Measurements from ENCODE around the gene RLN3. TPM values are rescaled to one million over a fixed set of nuclear protein-coding genes. Genes with fewer than 3 reads are reported as not detected.

Gene RLN3
- total RNA-seq, 1 experiment from 2014 or later, result not detected

DNA sequence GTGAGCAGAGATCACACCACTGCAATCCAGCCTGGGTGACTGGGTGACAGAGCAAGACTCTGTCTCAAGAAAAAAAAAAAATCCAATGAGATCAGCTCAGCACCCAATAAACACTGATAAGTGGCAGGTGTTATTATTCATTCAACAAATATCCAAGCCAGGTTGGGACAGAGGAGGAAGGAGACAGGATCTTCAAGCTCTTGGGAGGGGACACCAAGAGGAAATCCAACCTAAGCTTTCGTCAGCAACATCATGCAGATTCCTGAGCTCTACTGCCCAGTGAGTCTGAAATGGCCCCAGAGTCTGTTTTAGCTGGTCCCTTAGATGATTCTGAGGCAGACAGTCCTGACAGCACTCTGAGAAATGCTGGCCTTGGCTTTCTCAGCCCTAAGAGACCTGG is 29.5 kb upstream of the RLN3 start:
- Mint-ChIP-seq H3K4me1 (ENCODE audit: low read depth, unreplicated experiment) (no peaks in the 10 kb centered on the region), H3K27me3 (ENCODE audit: unreplicated experiment) (no peaks in the 10 kb centered on the region), H3K27ac (ENCODE audit: unreplicated experiment) (no peak overlapping the region), H3K36me3 (ENCODE audit: insufficient read depth, unreplicated experiment) (no peaks in the 10 kb centered on the region), H3K9me3 (ENCODE audit: low read depth, unreplicated experiment) (no peaks in the 10 kb centered on the region), H3K4me3 (ENCODE audit: low read depth, unreplicated experiment) (no peak overlapping the region)
- TF ChIP-seq, protein P1, sequence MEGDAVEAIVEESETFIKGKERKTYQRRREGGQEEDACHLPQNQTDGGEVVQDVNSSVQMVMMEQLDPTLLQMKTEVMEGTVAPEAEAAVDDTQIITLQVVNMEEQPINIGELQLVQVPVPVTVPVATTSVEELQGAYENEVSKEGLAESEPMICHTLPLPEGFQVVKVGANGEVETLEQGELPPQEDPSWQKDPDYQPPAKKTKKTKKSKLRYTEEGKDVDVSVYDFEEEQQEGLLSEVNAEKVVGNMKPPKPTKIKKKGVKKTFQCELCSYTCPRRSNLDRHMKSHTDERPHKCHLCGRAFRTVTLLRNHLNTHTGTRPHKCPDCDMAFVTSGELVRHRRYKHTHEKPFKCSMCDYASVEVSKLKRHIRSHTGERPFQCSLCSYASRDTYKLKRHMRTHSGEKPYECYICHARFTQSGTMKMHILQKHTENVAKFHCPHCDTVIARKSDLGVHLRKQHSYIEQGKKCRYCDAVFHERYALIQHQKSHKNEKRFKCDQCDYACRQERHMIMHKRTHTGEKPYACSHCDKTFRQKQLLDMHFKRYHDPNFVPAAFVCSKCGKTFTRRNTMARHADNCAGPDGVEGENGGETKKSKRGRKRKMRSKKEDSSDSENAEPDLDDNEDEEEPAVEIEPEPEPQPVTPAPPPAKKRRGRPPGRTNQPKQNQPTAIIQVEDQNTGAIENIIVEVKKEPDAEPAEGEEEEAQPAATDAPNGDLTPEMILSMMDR (IDR thresholded peaks at IDR 0.05; ENCODE audit: unreplicated experiment), result no peak
- CTCF ChIA-PET, result no interaction called here
- BruUV-seq (replicated peaks), result no TSS peak
- intact Hi-C loops (cut with micrococcal nuclease; ENCODE audit: unreplicated experiment), result no loop called here
- no peak for DNase-seq

DNA sequence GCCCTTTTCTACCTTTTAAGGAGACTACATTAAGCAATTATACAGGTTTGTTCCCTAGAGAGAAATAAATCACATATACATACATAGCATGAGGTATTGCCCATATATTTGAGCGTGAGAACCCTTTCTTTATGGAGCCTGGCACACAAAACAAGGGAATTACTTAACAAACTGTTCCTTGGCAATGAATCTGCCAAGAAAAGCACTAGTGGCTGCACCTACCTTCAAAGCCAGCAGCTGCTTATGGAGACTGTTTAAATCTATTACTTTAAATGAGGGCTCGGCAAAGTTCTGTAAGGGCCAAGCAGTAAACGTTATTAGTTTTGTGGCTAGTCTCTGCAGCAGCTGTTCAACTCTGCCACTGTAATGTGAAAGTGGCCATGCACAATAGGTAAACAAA is 28.9 kb upstream of the RLN3 start:
- no peaks in the 10 kb centered on the region for H3K36me3 Mint-ChIP-seq (ENCODE audit: insufficient read depth, unreplicated experiment)
- no peak overlapping the region for H3K27ac Mint-ChIP-seq (ENCODE audit: unreplicated experiment)
- intact Hi-C loops (cut with micrococcal nuclease; ENCODE audit: unreplicated experiment), result no loop called here
- TF ChIP-seq, protein P1 (IDR thresholded peaks at IDR 0.05; ENCODE audit: unreplicated experiment), result no peak
- no peaks in the 10 kb centered on the region for H3K4me1 Mint-ChIP-seq (ENCODE audit: low read depth, unreplicated experiment)
- no TSS peak for BruUV-seq (replicated peaks)
- H3K4me3 Mint-ChIP-seq (ENCODE audit: low read depth, unreplicated experiment), result no peak overlapping the region
- DNase-seq, result no peak
- H3K9me3 Mint-ChIP-seq (ENCODE audit: low read depth, unreplicated experiment), result no peaks in the 10 kb centered on the region
- no peaks in the 10 kb centered on the region for H3K27me3 Mint-ChIP-seq (ENCODE audit: unreplicated experiment)
- CTCF ChIA-PET, result no interaction called here

DNA sequence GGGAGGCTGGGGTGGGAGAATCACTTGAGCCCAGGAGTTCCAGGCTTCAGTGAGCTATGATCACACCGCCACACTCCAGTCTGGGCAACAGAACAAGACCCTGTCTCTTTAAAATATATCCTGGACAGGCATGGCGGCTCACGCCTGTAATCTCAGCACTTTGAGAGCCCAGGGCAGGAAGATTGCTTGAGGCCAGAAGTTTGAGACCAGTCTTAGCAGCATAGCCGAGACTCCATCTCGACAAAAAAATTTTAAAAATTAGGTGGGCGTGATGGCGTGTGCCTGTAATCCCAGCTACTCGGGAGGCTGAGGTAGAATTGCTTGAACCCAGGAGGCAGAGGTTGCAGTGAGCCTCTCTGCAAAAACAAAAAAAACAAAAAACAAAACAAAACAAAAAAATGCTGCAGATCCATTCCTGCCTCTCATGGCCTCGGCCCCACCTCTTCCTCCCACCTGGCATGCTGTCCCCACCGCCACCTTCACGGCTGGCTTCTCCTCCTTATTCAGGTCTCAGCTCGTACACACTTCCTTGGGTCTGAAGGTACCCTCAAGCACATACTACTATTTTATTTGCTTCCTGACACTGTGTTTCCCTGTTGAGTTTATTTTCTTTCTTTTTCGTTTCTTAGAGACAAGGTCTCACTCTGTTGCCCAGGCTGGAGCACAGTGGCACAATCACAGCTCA is 27.1 kb upstream of the RLN3 start:
- peaks cover 13% of the 10 kb centered on the region for H3K36me3 Mint-ChIP-seq (ENCODE audit: insufficient read depth, unreplicated experiment)
- H3K9me3 Mint-ChIP-seq (ENCODE audit: low read depth, unreplicated experiment), result no peaks in the 10 kb centered on the region
- CTCF ChIA-PET, result no interaction called here
- no TSS peak for BruUV-seq (replicated peaks)
- intact Hi-C loops (cut with micrococcal nuclease; ENCODE audit: unreplicated experiment), result no loop called here
- no peak overlapping the region for H3K4me3 Mint-ChIP-seq (ENCODE audit: low read depth, unreplicated experiment)
- TF ChIP-seq, protein P1 (IDR thresholded peaks at IDR 0.05; ENCODE audit: unreplicated experiment), result no peak
- no peaks in the 10 kb centered on the region for H3K27me3 Mint-ChIP-seq (ENCODE audit: unreplicated experiment)
- no peaks in the 10 kb centered on the region for H3K4me1 Mint-ChIP-seq (ENCODE audit: low read depth, unreplicated experiment)
- H3K27ac Mint-ChIP-seq (ENCODE audit: unreplicated experiment), result no peak overlapping the region
- no peak for DNase-seq

DNA sequence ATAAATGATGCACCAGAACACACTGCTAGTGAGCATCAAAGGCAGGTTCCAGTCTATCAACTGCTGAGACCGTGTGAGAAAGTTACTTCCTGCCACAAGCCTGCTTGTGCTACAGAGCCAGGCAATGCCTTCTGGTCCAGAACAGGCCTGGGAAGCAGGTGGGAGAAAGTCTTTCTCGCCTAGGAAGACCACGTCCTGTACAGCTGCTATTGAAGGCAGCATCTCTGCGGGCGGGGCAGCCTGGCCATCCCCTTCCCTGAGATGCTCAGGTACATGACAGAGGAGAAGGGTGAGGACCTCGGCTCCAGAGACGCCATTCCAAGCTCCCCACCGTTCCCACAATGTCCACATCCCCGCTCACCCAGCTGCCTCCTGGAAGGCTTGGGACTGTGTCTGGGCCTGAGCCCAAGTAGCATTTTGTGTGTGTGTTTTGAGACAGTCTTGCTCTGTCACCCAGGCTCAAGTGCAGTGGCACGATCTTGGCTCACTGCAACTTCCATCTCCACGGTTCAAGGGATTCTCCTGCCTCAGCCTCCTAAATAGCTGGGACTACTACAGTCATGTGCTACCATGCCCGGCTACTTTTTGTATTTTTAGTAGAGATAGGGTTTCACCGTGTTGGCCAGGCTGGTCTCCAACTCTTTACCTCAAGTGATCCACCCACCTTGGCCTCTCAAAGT is 25.2 kb upstream of the RLN3 start:
- H3K27me3 Mint-ChIP-seq (ENCODE audit: unreplicated experiment), result no peaks in the 10 kb centered on the region
- intact Hi-C loops (cut with micrococcal nuclease; ENCODE audit: unreplicated experiment), result no loop called here
- no peak for DNase-seq
- H3K27ac Mint-ChIP-seq (ENCODE audit: unreplicated experiment), result no peak overlapping the region
- H3K36me3 Mint-ChIP-seq (ENCODE audit: insufficient read depth, unreplicated experiment), result peaks cover 32% of the 10 kb centered on the region
- H3K9me3 Mint-ChIP-seq (ENCODE audit: low read depth, unreplicated experiment), result no peaks in the 10 kb centered on the region
- BruUV-seq (replicated peaks), result no TSS peak
- CTCF ChIA-PET, result no interaction called here
- H3K4me1 Mint-ChIP-seq (ENCODE audit: low read depth, unreplicated experiment), result no peaks in the 10 kb centered on the region
- no peak overlapping the region for H3K4me3 Mint-ChIP-seq (ENCODE audit: low read depth, unreplicated experiment)
- TF ChIP-seq, protein P1 (IDR thresholded peaks at IDR 0.05; ENCODE audit: unreplicated experiment), result no peak

All from Calu3 (cell line).